K562 (cell line): ENCODE measurements around the gene ATP5F1C. TPM values are rescaled to one million over a fixed set of nuclear protein-coding genes. Genes with fewer than 3 reads are reported as not detected.

Source experiments
- BRD9 ChIP-seq: fragments of 450-650 bp; IDR thresholded peaks from 2 replicates; pipeline ENCODE4 v1.6.1; 2018; ENCODE audit warnings: low read depth; ENCODE audit not compliant: partially characterized antibody
- CHCHD3 ChIP-seq: fragments of 250-450 bp; sonication (Bioruptor Pico); IDR thresholded peaks from 2 replicates; pipeline ENCODE4 v2.1.2; 2022; ENCODE audit warnings: mild to moderate bottlenecking
- MTA1 ChIP-seq: fragments of 450-650 bp; IDR thresholded peaks from 2 replicates; pipeline ENCODE4 v1.6.1; 2017; ENCODE audit warnings: borderline replicate concordance
- RBFOX2 ChIP-seq: fragments of 200-400 bp; formaldehyde crosslinking; IDR thresholded peaks from 2 replicates; pipeline ENCODE4 v1.6.1; 2017; ENCODE audit warnings: low read depth, mild to moderate bottlenecking, low read length, moderate library complexity
- STAT6 ChIP-seq: sonication (generic); formaldehyde crosslinking; IDR thresholded peaks from 2 replicates; pipeline ENCODE4 v1.8.1; 2023; ENCODE audit warnings: mild to moderate bottlenecking, missing genetic modification reagents
- ZNF212 ChIP-seq: fragments of 450-650 bp; formaldehyde crosslinking; IDR thresholded peaks from 2 replicates; pipeline ENCODE4 v1.4.0; 2020; ENCODE audit warnings: mild to moderate bottlenecking
- polyA plus RNA-seq, 8 experiments: library from polyadenylated mRNA; depleted of rRNA in 4 of 8; stranded (reverse) in 5 of 8; unstranded in 3 of 8; fragments of >200 nt; fragmentation: Nextera tagmentation in 2 of 8; fragmentation: Illumina TruSeq in 1 of 8; extraction: Ambion mirVana in 2 of 8; extraction: Trizol in 1 of 8; gene quantifications; 2 replicates each; pipeline versions ENCODE4 v1.2.1 to v1.2.3, GENCODE V29; 2011 to 2014; ENCODE audit warnings: inconsistent platforms in 1 of 8, missing spikeins in 1 of 8
- total RNA-seq, 7 experiments: library from RNA; depleted of rRNA in 6 of 7; stranded (reverse); fragments of >200 nt in 6 of 7; fragmentation: Illumina TruSeq in 2 of 7; extraction: Trizol in 2 of 7; gene quantifications; 2 replicates each; pipeline versions ENCODE4 v1.2.1 to v1.2.3, GENCODE V29; 2011 to 2021; ENCODE audit warnings: low replicate concordance in 1 of 7
- TF ChIP-seq, protein P1 (sequence below): sonication (generic); formaldehyde crosslinking; IDR thresholded peaks from 2 replicates; pipeline ENCODE4 v1.8.0; 2023; ENCODE audit warnings: missing genetic modification reagents, mild to moderate bottlenecking, borderline replicate concordance

Gene ATP5F1C
- total and polyA plus RNA-seq, 9 of the 15 experiments (the other 6 are each of a cell fraction or from before 2014, with no cell fraction given) = 389 to 1,475 (median 559) TPM

DNA sequence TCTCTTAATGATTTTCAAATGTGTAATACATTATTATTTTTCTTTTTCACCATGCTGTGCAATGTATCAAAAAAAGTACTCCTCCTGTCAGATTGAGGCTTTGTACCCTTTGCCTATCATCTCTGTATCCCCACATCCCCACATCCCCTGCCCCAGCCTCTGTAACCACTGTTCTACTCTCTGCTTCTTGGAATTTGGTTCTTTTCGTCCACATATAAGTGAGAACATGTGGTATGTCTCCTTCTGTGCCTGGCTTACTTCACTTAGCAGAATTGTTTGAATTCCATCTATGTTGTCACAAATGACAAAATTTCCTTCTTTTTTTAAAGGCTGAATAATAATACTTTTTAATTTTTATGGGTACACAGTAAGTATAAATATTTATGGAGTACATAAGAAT, 44.1 kb downstream of the ATP5F1C start (continued):
- TF ChIP-seq MTA1 (no peak), STAT6 (CRISPR knock-in tag) (no peak), CHCHD3 (CRISPR knock-in tag) (no peak), RBFOX2 (no peak), ZNF212 (CRISPR knock-in tag) (no peak), BRD9 (no peak)
- TF ChIP-seq, protein P1, sequence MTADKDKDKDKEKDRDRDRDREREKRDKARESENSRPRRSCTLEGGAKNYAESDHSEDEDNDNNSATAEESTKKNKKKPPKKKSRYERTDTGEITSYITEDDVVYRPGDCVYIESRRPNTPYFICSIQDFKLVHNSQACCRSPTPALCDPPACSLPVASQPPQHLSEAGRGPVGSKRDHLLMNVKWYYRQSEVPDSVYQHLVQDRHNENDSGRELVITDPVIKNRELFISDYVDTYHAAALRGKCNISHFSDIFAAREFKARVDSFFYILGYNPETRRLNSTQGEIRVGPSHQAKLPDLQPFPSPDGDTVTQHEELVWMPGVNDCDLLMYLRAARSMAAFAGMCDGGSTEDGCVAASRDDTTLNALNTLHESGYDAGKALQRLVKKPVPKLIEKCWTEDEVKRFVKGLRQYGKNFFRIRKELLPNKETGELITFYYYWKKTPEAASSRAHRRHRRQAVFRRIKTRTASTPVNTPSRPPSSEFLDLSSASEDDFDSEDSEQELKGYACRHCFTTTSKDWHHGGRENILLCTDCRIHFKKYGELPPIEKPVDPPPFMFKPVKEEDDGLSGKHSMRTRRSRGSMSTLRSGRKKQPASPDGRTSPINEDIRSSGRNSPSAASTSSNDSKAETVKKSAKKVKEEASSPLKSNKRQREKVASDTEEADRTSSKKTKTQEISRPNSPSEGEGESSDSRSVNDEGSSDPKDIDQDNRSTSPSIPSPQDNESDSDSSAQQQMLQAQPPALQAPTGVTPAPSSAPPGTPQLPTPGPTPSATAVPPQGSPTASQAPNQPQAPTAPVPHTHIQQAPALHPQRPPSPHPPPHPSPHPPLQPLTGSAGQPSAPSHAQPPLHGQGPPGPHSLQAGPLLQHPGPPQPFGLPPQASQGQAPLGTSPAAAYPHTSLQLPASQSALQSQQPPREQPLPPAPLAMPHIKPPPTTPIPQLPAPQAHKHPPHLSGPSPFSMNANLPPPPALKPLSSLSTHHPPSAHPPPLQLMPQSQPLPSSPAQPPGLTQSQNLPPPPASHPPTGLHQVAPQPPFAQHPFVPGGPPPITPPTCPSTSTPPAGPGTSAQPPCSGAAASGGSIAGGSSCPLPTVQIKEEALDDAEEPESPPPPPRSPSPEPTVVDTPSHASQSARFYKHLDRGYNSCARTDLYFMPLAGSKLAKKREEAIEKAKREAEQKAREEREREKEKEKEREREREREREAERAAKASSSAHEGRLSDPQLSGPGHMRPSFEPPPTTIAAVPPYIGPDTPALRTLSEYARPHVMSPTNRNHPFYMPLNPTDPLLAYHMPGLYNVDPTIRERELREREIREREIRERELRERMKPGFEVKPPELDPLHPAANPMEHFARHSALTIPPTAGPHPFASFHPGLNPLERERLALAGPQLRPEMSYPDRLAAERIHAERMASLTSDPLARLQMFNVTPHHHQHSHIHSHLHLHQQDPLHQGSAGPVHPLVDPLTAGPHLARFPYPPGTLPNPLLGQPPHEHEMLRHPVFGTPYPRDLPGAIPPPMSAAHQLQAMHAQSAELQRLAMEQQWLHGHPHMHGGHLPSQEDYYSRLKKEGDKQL (CRISPR knock-in tag) = no peak
